ENCODE measurements around the gene RTKN2. TPM values are rescaled to one million over a fixed set of nuclear protein-coding genes. Genes with fewer than 3 reads are reported as not detected.
A peak's percentile ranks its signal among the peaks of the same experiment; 100 is the strongest.

RTKN2 gene
- total RNA-seq, 2 experiments from 2014 or later: 2.9 to 3.8 TPM

DNA sequence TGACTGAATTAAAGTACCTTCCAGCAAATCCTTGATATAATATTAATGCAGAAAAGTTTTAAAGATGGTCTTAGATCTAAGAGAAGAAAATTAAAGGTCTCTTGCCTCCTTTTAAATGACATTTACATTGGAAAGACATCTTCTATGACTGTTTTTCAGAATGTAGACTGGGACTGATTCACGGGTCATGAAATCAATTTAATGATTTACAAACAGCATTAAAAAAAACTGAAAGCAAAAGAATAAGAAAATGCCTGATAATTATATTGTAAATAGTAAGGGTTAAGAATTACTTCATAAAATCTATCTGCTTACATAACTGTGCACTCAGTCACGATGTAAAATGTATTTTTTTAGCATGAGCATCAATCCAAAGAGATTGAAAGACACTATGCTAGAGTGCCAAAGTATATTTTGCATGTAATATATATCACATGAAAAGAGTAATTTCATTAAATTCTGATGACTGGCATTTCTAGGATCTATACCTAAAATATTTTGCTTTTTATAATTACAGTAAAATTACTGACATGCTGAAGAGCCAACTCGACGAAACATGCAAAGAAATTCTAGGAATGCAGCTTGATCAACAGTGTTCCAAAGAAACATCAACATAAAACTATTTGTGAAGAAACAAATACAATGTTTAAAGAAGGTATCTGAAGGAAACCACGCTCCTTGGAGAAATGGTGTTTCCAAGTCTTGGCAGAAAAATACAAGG, 35.1 kb downstream of the RTKN2 start:
- H3K4me1 Mint-ChIP-seq: peaks cover 4% of the 10 kb centered on the region
- CTCF ChIA-PET: interaction anchor here (1.1 kb wide), 1 partner anchor 12 kb away, joined by 4 read pairs; no protein-coding TSS in a partner anchor
- DNase-seq (no peak), ATAC-seq (no peak)
- peak overlapping the region; percentile 41 for H3K27ac Mint-ChIP-seq
- peaks cover 9% of the 10 kb centered on the region for H3K36me3 Mint-ChIP-seq
- no peaks in the 10 kb centered on the region for H3K9me3 Mint-ChIP-seq (ENCODE audit: low read depth)
- H3K27me3 Mint-ChIP-seq: no peaks in the 10 kb centered on the region
- peak overlapping the region; percentile 36 for H3K4me3 Mint-ChIP-seq

GRCh38 chr10:62231805-62232204, 36.8 kb downstream of the RTKN2 start:
- Mint-ChIP-seq H3K9me3 (ENCODE audit: low read depth) (no peaks in the 10 kb centered on the region), H3K27ac (peak overlapping the region; percentile 44), H3K4me1 (peaks cover 3% of the 10 kb centered on the region), H3K4me3 (peak overlapping the region; percentile 8), H3K36me3 (peaks cover 7% of the 10 kb centered on the region), H3K27me3 (no peaks in the 10 kb centered on the region)
- CTCF ChIA-PET: interaction anchor here (1.5 kb wide), 1 partner anchor 40 kb away, joined by 3 read pairs; no protein-coding TSS in a partner anchor
- ATAC-seq (no peak), DNase-seq (no peak)

- no peak overlapping the region for H3K4me3 Mint-ChIP-seq
- no peak overlapping the region for H3K27ac Mint-ChIP-seq
- peaks cover 5% of the 10 kb centered on the region for H3K36me3 Mint-ChIP-seq
These were observed 37.3 kb downstream of the RTKN2 start for GRCh38 chr10:62231371-62231770.

GRCh38 chr10:62230344-62231121, 38.1 kb downstream of the RTKN2 start:
- no peak overlapping the region for H3K27ac Mint-ChIP-seq
- H3K27me3 Mint-ChIP-seq: no peaks in the 10 kb centered on the region
- CTCF ChIA-PET: interaction anchor here (1.5 kb wide), 1 partner anchor 39 kb away, joined by 3 read pairs; no protein-coding TSS in a partner anchor
- ATAC-seq: no peak
- no peak for DNase-seq
- peaks cover 6% of the 10 kb centered on the region for H3K36me3 Mint-ChIP-seq
- no peaks in the 10 kb centered on the region for H3K9me3 Mint-ChIP-seq (ENCODE audit: low read depth)
- peaks cover 2% of the 10 kb centered on the region for H3K4me1 Mint-ChIP-seq
- no peak overlapping the region for H3K4me3 Mint-ChIP-seq

More at GRCh38 chr10:62231371-62231770, 37.3 kb downstream of the RTKN2 start:
- H3K27me3 Mint-ChIP-seq: no peaks in the 10 kb centered on the region
- no peak for ATAC-seq
- H3K4me1 Mint-ChIP-seq: peaks cover 2% of the 10 kb centered on the region
- no peaks in the 10 kb centered on the region for H3K9me3 Mint-ChIP-seq (ENCODE audit: low read depth)
- CTCF ChIA-PET: interaction anchor here (1.5 kb wide), 1 partner anchor 40 kb away, joined by 3 read pairs; no protein-coding TSS in a partner anchor
- DNase-seq: no peak

GRCh38 chr10:62225362-62225761, 43.3 kb downstream of the RTKN2 start:
- Mint-ChIP-seq H3K36me3 (peaks cover 21% of the 10 kb centered on the region), H3K4me3 (no peak overlapping the region), H3K9me3 (ENCODE audit: low read depth) (peaks cover 2% of the 10 kb centered on the region), H3K4me1 (peaks cover 11% of the 10 kb centered on the region), H3K27me3 (no peaks in the 10 kb centered on the region), H3K27ac (no peak overlapping the region)
- peak; percentile 55 for ATAC-seq
- no peak for DNase-seq
- CTCF ChIA-PET: interaction anchor here (1.1 kb wide), 1 partner anchor 16 kb away, joined by 3 read pairs; no protein-coding TSS in a partner anchor

DNA sequence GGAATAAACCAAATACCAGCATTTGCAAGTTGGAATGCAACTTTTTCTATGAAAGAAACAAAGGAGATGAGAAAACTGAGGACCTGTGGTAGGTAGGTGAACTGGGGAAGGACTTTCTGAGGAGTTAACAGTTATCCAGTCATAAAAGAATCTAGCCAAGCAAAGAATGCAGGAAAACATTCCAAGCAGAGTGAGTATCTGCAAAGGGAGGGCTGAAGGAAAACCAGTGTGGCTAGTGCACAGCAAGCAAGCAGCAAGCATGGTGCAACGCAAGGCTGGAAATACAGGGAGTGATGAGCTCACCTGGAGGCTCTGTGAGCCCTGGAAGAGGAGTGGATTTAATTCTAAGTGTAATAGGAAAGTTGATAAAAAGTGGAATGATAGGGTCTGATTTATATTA, 44.0 kb downstream of the RTKN2 start:
- Mint-ChIP-seq H3K36me3 (peaks cover 21% of the 10 kb centered on the region), H3K27ac (no peak overlapping the region)
- no peak for ATAC-seq

GRCh38 chr10:62217683-62218082, 51.0 kb downstream of the RTKN2 start:
- no peaks in the 10 kb centered on the region for H3K9me3 Mint-ChIP-seq (ENCODE audit: low read depth)
- no peaks in the 10 kb centered on the region for H3K27me3 Mint-ChIP-seq
- CTCF ChIA-PET: no interaction called here
- no peak overlapping the region for H3K4me3 Mint-ChIP-seq
- DNase-seq: no peak
- peaks cover 15% of the 10 kb centered on the region for H3K36me3 Mint-ChIP-seq
- ATAC-seq: no peak
- H3K27ac Mint-ChIP-seq: no peak overlapping the region
- no peaks in the 10 kb centered on the region for H3K4me1 Mint-ChIP-seq

More for the DNA sequence above, 44.0 kb downstream of the RTKN2 start:
- H3K27me3 Mint-ChIP-seq: no peaks in the 10 kb centered on the region
- H3K4me3 Mint-ChIP-seq: no peak overlapping the region
- peaks cover 2% of the 10 kb centered on the region for H3K9me3 Mint-ChIP-seq (ENCODE audit: low read depth)
- CTCF ChIA-PET: interaction anchor here (1.1 kb wide), 1 partner anchor 17 kb away, joined by 3 read pairs; no protein-coding TSS in a partner anchor
- no peak for DNase-seq
- peaks cover 11% of the 10 kb centered on the region for H3K4me1 Mint-ChIP-seq

DNA sequence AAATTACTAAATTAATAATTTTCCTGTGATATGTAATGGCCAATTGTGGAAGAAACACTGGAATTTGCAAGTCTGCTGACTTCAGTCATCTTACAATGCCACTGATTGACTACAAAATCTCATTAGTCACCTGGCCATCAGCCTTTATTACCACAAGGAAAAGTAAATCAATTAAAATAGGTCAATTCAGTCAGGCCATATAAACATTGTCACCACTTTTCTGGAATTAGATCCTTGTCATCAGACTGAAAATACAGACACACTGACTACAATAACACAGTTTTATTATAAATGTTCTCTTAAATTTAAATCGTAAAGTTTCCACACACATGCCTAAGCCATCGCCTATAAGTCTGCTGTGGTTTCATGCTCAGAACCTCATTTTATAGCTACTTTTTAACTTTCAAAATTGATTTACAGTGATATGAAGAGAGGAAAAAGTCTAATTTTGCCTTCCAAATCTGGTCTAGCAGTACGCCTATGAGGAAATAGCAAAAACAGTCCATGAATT, 54.2 kb downstream of the RTKN2 start:
- CTCF ChIA-PET: no interaction called here
- ATAC-seq: no peak
- H3K27me3 Mint-ChIP-seq: no peaks in the 10 kb centered on the region
- DNase-seq: no peak
- H3K27ac Mint-ChIP-seq: no peak overlapping the region
- H3K4me3 Mint-ChIP-seq: no peak overlapping the region
- H3K36me3 Mint-ChIP-seq: peaks cover 17% of the 10 kb centered on the region
- no peaks in the 10 kb centered on the region for H3K4me1 Mint-ChIP-seq
- H3K9me3 Mint-ChIP-seq (ENCODE audit: low read depth): no peaks in the 10 kb centered on the region

DNA sequence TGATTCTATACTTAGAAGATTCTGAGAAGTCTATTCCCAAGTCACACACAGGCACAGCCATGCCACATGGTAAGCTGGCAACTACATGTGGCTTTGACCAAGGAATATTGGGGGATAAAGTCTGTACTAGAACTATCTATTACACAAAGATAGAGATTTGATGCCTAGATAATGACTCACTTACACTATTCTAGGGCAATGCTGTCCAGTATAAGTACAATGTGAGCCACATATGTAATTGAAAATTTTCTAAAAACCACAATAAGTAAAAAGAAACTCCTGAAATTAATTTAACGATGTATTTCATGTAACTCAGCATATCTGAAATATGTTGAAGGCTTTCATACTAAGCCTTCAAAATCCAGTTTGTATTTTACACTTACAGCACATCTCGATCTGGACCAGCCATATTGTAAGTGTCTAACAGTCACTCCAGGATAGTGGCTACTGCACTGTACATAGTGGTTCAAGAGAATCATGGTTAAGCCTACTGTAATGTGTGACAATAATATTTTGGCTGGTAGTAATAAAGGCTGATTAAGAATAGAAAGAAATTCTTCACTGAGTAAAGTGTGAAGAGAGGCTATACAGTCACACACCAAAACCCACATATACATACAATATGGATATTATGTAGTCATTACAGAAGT, 62.8 kb downstream of the RTKN2 start:
- Mint-ChIP-seq H3K4me3 (no peak overlapping the region), H3K4me1 (peaks cover 6% of the 10 kb centered on the region), H3K9me3 (ENCODE audit: low read depth) (peaks cover 3% of the 10 kb centered on the region), H3K27ac (no peak overlapping the region), H3K36me3 (peaks cover 22% of the 10 kb centered on the region), H3K27me3 (no peaks in the 10 kb centered on the region)
- DNase-seq: no peak
- CTCF ChIA-PET: interaction anchor here (1.4 to 1.6 kb wide), 2 partner anchors 14 to 66 kb away, joined by 3 read pairs; no protein-coding TSS in a partner anchor
- ATAC-seq: no peak

DNA sequence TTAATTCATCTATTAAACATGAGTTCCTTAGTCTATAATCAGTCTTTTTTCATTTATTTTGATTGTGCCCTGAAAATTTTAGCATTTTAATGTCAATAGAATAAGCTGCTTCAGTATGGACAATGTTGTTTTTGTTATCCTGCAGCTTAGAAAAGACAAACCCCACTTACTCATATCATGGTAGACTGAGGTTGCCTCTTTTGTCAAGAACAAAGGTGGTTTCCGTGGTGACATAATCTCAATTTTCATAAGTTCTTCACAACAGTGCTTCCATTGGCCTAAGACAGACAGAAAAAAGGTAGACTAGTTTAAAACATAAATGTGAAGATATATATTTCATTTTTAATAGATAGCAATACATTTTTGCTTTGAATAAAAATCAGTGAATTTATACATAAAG, 69.1 kb downstream of the RTKN2 start:
- peaks cover 22% of the 10 kb centered on the region for H3K36me3 Mint-ChIP-seq
- CTCF ChIA-PET: interaction anchor here (0.6 to 2.1 kb wide), 3 partner anchors 9 to 161 kb away, joined by 3 to 11 read pairs (median 5); no protein-coding TSS in a partner anchor
- H3K27ac Mint-ChIP-seq: peak overlapping the region; percentile 29
- no peak overlapping the region for H3K4me3 Mint-ChIP-seq
- H3K9me3 Mint-ChIP-seq (ENCODE audit: low read depth): no peaks in the 10 kb centered on the region
- H3K4me1 Mint-ChIP-seq: peaks cover 26% of the 10 kb centered on the region
- peak; percentile 97 for ATAC-seq
- no peak for DNase-seq
- no peaks in the 10 kb centered on the region for H3K27me3 Mint-ChIP-seq

DNA sequence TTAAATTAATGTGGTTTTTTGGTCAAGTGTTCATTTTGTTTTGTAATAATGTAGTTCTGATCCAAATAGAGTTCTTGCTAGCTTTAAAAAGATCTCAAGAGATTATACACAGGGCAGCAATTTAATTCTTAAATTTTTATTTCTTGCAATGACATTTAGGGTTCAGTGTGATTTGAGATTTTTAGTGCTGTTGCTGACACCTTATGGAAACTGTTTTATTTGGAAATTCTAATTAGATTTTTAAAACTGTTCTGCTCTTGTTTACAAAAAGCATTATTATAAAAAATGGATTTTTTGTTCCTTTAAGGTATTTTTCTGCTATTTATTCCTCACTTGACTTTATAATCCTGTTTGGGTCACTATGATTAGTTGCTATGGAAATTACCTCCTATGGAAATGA, 72.1 kb downstream of the RTKN2 start:
- no peaks in the 10 kb centered on the region for H3K9me3 Mint-ChIP-seq (ENCODE audit: low read depth)
- no peak overlapping the region for H3K27ac Mint-ChIP-seq
- CTCF ChIA-PET: interaction anchor here (0.9 to 2.3 kb wide), 5 partner anchors 11 to 296 kb away, joined by 3 to 7 read pairs (median 4); no protein-coding TSS in a partner anchor
- ATAC-seq (no peak), DNase-seq (no peak)
- no peaks in the 10 kb centered on the region for H3K27me3 Mint-ChIP-seq
- no peak overlapping the region for H3K4me3 Mint-ChIP-seq
- H3K36me3 Mint-ChIP-seq: peaks cover 13% of the 10 kb centered on the region
- peaks cover 28% of the 10 kb centered on the region for H3K4me1 Mint-ChIP-seq

- peak overlapping the region; percentile 36 for H3K27ac Mint-ChIP-seq
- H3K27me3 Mint-ChIP-seq: no peaks in the 10 kb centered on the region
- no peak for ATAC-seq
- DNase-seq: no peak
- H3K9me3 Mint-ChIP-seq (ENCODE audit: low read depth): no peaks in the 10 kb centered on the region
- CTCF ChIA-PET: interaction anchor here (0.9 to 2.3 kb wide), 5 partner anchors 10 to 295 kb away, joined by 3 to 7 read pairs (median 4); no protein-coding TSS in a partner anchor
- H3K4me1 Mint-ChIP-seq: peaks cover 26% of the 10 kb centered on the region
- H3K36me3 Mint-ChIP-seq: peaks cover 15% of the 10 kb centered on the region
- H3K4me3 Mint-ChIP-seq: no peak overlapping the region
These were observed 73.0 kb downstream of the RTKN2 start for GRCh38 chr10:62195675-62195926.

Measured in activated CD8-positive, alpha-beta memory T cell treated with anti-CD3 and anti-CD28 coated beads, Interleukin-2, amount 10 ng/mL, durations not matched to agents 7 days and 5 days (primary cell).